ENCODE data around the gene FTO. TPM values are rescaled to one million over a fixed set of nuclear protein-coding genes. Genes with fewer than 3 reads are reported as not detected.

The FTO gene
- total RNA-seq, 1 donor from 2014 or later = 98.6 TPM

DNA sequence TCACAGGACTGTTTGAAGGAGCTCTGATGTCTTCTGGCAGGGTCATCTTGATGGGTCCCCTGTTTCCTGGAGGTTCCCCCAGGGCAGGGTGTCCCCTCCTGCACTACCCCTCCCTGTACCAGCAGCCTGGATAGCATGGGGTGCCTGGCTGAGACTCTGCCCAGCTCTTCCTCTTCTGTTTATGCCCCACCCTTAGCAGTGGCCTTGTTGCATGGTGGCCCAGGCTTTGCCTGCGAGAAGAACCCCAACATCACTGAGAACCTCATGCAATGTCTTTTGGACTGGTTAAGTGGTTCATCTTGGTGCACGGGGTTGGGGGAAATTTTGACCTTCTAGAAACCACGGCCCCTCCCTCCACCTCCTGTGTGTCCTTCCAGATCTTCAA, 460.8 kb downstream of the FTO start:
- H3K4me3 ChIP-seq = no peak overlapping the region
- TF ChIP-seq, protein P1, sequence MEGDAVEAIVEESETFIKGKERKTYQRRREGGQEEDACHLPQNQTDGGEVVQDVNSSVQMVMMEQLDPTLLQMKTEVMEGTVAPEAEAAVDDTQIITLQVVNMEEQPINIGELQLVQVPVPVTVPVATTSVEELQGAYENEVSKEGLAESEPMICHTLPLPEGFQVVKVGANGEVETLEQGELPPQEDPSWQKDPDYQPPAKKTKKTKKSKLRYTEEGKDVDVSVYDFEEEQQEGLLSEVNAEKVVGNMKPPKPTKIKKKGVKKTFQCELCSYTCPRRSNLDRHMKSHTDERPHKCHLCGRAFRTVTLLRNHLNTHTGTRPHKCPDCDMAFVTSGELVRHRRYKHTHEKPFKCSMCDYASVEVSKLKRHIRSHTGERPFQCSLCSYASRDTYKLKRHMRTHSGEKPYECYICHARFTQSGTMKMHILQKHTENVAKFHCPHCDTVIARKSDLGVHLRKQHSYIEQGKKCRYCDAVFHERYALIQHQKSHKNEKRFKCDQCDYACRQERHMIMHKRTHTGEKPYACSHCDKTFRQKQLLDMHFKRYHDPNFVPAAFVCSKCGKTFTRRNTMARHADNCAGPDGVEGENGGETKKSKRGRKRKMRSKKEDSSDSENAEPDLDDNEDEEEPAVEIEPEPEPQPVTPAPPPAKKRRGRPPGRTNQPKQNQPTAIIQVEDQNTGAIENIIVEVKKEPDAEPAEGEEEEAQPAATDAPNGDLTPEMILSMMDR (IDR thresholded peaks at IDR 0.05) = no peak
- no peak for DNase-seq
- no peak overlapping the region for H3K27ac ChIP-seq
- no peaks in the 10 kb centered on the region for H3K36me3 ChIP-seq
- H3K27me3 ChIP-seq (ENCODE audit: low read depth) = no peaks in the 10 kb centered on the region
- intact Hi-C loops (cut with DNase I) = no loop called here
- ATAC-seq = no peak
- no peaks in the 10 kb centered on the region for H3K4me1 ChIP-seq
- H3K9me3 ChIP-seq = no peaks in the 10 kb centered on the region

GRCh38 chr16:54165174-54165911, 461.4 kb downstream of the FTO start:
- H3K27me3 ChIP-seq (ENCODE audit: low read depth) = no peaks in the 10 kb centered on the region
- DNase-seq (no peak), ATAC-seq (no peak)
- H3K4me3 ChIP-seq = no peak overlapping the region
- TF ChIP-seq, protein P1 (IDR thresholded peaks at IDR 0.05) = no peak
- no peaks in the 10 kb centered on the region for H3K36me3 ChIP-seq
- no peaks in the 10 kb centered on the region for H3K4me1 ChIP-seq
- intact Hi-C loops (cut with DNase I) = no loop called here
- no peaks in the 10 kb centered on the region for H3K9me3 ChIP-seq
- no peak overlapping the region for H3K27ac ChIP-seq

- TF ChIP-seq, protein P1 (IDR thresholded peaks at IDR 0.05) = no peak
- H3K27me3 ChIP-seq (ENCODE audit: low read depth) = no peaks in the 10 kb centered on the region
- no peaks in the 10 kb centered on the region for H3K4me1 ChIP-seq
- H3K36me3 ChIP-seq = no peaks in the 10 kb centered on the region
- DNase-seq = no peak
- ATAC-seq = no peak
- intact Hi-C loops (cut with DNase I) = no loop called here
- no peak overlapping the region for H3K27ac ChIP-seq
- H3K4me3 ChIP-seq = no peak overlapping the region
- H3K9me3 ChIP-seq = no peaks in the 10 kb centered on the region
Observed at GRCh38 chr16:54165912-54166865, 462.2 kb downstream of the FTO start.

DNA sequence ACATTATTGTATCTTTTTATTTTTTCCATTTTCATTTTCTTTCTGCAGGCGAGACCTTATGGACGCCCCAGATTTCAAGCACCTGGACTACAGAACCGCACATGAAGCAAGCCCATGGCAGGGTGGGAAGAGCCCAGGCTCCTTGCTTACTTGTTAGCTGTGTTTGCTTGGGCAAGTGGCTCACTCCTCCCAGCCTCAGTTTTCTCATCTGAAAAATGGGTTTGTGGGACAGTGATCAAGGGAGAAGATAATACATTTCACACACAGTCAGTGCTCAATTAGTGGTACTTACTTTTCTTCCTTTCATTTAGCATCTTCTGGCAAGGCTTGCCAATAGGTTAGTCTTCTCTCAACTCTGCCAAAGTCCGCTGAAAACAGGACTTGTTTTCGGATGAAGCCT, 465.2 kb downstream of the FTO start:
- peaks cover 2% of the 10 kb centered on the region for H3K27me3 ChIP-seq (ENCODE audit: low read depth)
- H3K36me3 ChIP-seq = no peaks in the 10 kb centered on the region
- intact Hi-C loops (cut with DNase I) = no loop called here
- H3K9me3 ChIP-seq = no peaks in the 10 kb centered on the region
- TF ChIP-seq, protein P1 (IDR thresholded peaks at IDR 0.05) = no peak
- no peak for DNase-seq
- H3K4me3 ChIP-seq = no peak overlapping the region
- H3K27ac ChIP-seq = no peak overlapping the region
- no peaks in the 10 kb centered on the region for H3K4me1 ChIP-seq
- no peak for ATAC-seq

DNA sequence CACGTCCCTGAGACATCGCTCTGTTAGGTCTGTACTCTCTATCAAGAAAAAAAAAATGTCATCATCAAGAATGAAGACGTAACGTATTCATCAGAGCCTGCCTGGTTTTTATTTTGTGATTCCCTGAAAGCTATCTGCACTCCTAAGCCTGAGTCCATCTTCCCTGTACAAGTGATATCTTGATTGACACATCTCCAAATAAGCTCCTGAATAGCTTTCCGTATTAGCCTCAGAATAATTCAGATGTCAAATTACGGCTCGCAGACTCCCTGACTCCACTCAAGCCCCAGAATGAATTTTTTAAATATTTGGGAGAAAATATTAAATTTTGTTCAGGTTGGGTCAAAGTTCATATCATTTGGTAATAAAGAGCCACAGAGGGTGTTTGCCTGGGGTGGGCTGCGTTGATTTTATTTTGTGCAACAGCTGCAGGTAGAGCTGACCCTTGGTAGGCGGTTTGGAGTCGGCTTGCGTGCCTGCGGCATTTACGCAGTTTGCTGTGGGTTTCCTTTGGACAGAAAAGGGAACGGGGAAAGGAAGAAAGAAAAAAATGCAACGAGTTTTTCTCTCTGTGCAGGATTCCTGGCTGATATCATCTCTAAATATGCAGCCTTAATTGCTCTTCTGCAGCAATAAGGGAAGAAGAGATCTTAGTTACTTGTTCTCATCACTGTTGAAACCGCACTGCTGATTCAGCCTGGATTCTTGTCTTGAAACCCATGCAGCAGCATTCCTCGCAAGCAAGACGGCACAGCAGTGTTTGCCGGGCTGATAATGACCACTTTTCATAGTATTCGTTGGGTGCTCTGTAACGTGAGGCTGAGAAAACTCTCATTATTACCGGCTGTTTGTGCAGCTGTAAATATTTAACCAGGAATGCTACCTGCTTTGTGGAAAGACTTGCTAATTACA, 467.9 kb downstream of the FTO start:
- Histone ChIP-seq H3K27ac (no peak overlapping the region), H3K4me1 (no peaks in the 10 kb centered on the region), H3K27me3 (ENCODE audit: low read depth) (peaks cover 19% of the 10 kb centered on the region), H3K4me3 (no peak overlapping the region), H3K36me3 (no peaks in the 10 kb centered on the region), H3K9me3 (no peaks in the 10 kb centered on the region)
- DNase-seq = no peak
- intact Hi-C loops (cut with DNase I) = no loop called here
- ATAC-seq = peak in 1 of 2 donors; percentile 54
- TF ChIP-seq, protein P1 (IDR thresholded peaks at IDR 0.05) = no peak

All from lower lobe of right lung (tissue), 2 donors.